Rectal smooth muscle tissue (tissue), 1 donor: ENCODE results near the gene CAPRIN2.
A peak's percentile ranks its signal among the peaks of the same experiment; 100 is the strongest.

Experiments used
- H3K27ac ChIP-seq: one replicate; pipeline ENCODE4 v1.7.0; 2013; ENCODE audit warnings: low read depth, low read length, inconsistent platforms
- H3K27me3 ChIP-seq: one replicate; pipeline ENCODE4 v1.7.0; 2013; ENCODE audit warnings: low read length; ENCODE audit not compliant: control insufficient read depth, insufficient read depth
- H3K36me3 ChIP-seq: one replicate; pipeline ENCODE4 v1.7.0; 2013; ENCODE audit warnings: low read length; ENCODE audit not compliant: control insufficient read depth, insufficient read depth
- H3K4me1 ChIP-seq: one replicate; pipeline ENCODE4 v1.7.0; 2013; ENCODE audit warnings: low read length; ENCODE audit not compliant: control insufficient read depth, insufficient read depth
- H3K4me3 ChIP-seq: one replicate; pipeline ENCODE4 v1.7.0; 2013; ENCODE audit warnings: low read length
- H3K9ac ChIP-seq: one replicate; pipeline ENCODE4 v1.7.0; 2013; ENCODE audit warnings: low read length

Gene CAPRIN2

GRCh38 chr12:30725739-30726138 lies 29.0 kb downstream of the CAPRIN2 start:
- Histone ChIP-seq H3K4me1 (no peaks in the 10 kb centered on the region), H3K9ac (no peak overlapping the region), H3K4me3 (no peak overlapping the region), H3K27ac (no peak overlapping the region), H3K27me3 (no peaks in the 10 kb centered on the region), H3K36me3 (peaks cover 5% of the 10 kb centered on the region)

- peaks cover 3% of the 10 kb centered on the region for H3K36me3 ChIP-seq
- H3K9ac ChIP-seq = no peak overlapping the region
Observed at GRCh38 chr12:30719060-30719459, 35.7 kb downstream of the CAPRIN2 start.

GRCh38 chr12:30707613-30708342 lies 47.0 kb downstream of the CAPRIN2 start:
- Histone ChIP-seq H3K27ac (no peak overlapping the region), H3K27me3 (no peaks in the 10 kb centered on the region), H3K9ac (no peak overlapping the region), H3K36me3 (no peaks in the 10 kb centered on the region), H3K4me3 (no peak overlapping the region), H3K4me1 (no peaks in the 10 kb centered on the region)

More at GRCh38 chr12:30719060-30719459, 35.7 kb downstream of the CAPRIN2 start:
- H3K4me1 ChIP-seq = no peaks in the 10 kb centered on the region
- H3K27ac ChIP-seq = no peak overlapping the region
- no peaks in the 10 kb centered on the region for H3K27me3 ChIP-seq
- H3K4me3 ChIP-seq = no peak overlapping the region

- no peak overlapping the region for H3K27ac ChIP-seq
- no peaks in the 10 kb centered on the region for H3K4me1 ChIP-seq
- H3K4me3 ChIP-seq = no peak overlapping the region
- H3K27me3 ChIP-seq = no peaks in the 10 kb centered on the region
- no peak overlapping the region for H3K9ac ChIP-seq
- no peaks in the 10 kb centered on the region for H3K36me3 ChIP-seq
Observed at GRCh38 chr12:30706476-30706875, 48.3 kb downstream of the CAPRIN2 start.

GRCh38 chr12:30701056-30701455 lies 53.7 kb downstream of the CAPRIN2 start:
- H3K27me3 ChIP-seq = no peaks in the 10 kb centered on the region
- no peaks in the 10 kb centered on the region for H3K4me1 ChIP-seq
- H3K36me3 ChIP-seq = no peaks in the 10 kb centered on the region
- no peak overlapping the region for H3K4me3 ChIP-seq
- no peak overlapping the region for H3K27ac ChIP-seq
- H3K9ac ChIP-seq = no peak overlapping the region

- H3K27ac ChIP-seq = no peak overlapping the region
Observed at GRCh38 chr12:30700216-30700900, 54.4 kb downstream of the CAPRIN2 start.

GRCh38 chr12:30698346-30698745 lies 56.4 kb downstream of the CAPRIN2 start:
- Histone ChIP-seq H3K4me3 (no peak overlapping the region), H3K27ac (no peak overlapping the region), H3K9ac (no peak overlapping the region), H3K36me3 (no peaks in the 10 kb centered on the region), H3K27me3 (no peaks in the 10 kb centered on the region), H3K4me1 (peaks cover 4% of the 10 kb centered on the region)

More at GRCh38 chr12:30700216-30700900, 54.4 kb downstream of the CAPRIN2 start:
- no peaks in the 10 kb centered on the region for H3K27me3 ChIP-seq
- H3K4me3 ChIP-seq = no peak overlapping the region
- H3K4me1 ChIP-seq = no peaks in the 10 kb centered on the region
- no peak overlapping the region for H3K9ac ChIP-seq
- H3K36me3 ChIP-seq = no peaks in the 10 kb centered on the region

- no peaks in the 10 kb centered on the region for H3K36me3 ChIP-seq
- H3K4me3 ChIP-seq = peak overlapping the region; percentile 92
- H3K27ac ChIP-seq = no peak overlapping the region
- no peak overlapping the region for H3K9ac ChIP-seq
- no peaks in the 10 kb centered on the region for H3K27me3 ChIP-seq
- peaks cover 4% of the 10 kb centered on the region for H3K4me1 ChIP-seq
Observed at GRCh38 chr12:30696943-30697342, 57.8 kb downstream of the CAPRIN2 start.

GRCh38 chr12:30696486-30696885 lies 58.3 kb downstream of the CAPRIN2 start:
- Histone ChIP-seq H3K27ac (no peak overlapping the region), H3K4me3 (peak overlapping the region; percentile 92), H3K27me3 (no peaks in the 10 kb centered on the region), H3K4me1 (peaks cover 4% of the 10 kb centered on the region), H3K9ac (no peak overlapping the region), H3K36me3 (no peaks in the 10 kb centered on the region)

GRCh38 chr12:30696103-30696408 lies 58.7 kb downstream of the CAPRIN2 start:
- H3K27me3 ChIP-seq = no peaks in the 10 kb centered on the region
- peak overlapping the region; percentile 75 for H3K27ac ChIP-seq
- no peaks in the 10 kb centered on the region for H3K36me3 ChIP-seq
- H3K4me1 ChIP-seq = peaks cover 4% of the 10 kb centered on the region
- peak overlapping the region; percentile 92 for H3K4me3 ChIP-seq
- H3K9ac ChIP-seq = peak overlapping the region; percentile 19

GRCh38 chr12:30695199-30696102 lies 59.3 kb downstream of the CAPRIN2 start, which contains the start of gene IPO8:
IPO8 (minus strand) TSS chr12:30695869; CDS start chr12:30695647, 222 bp downstream.
- Histone ChIP-seq H3K9ac (peak within 1 kb of the TSS; percentile 58), H3K27me3 (no peaks in the 10 kb centered on the region), H3K36me3 (no peaks in the 10 kb centered on the region), H3K4me1 (peaks cover 4% of the 10 kb centered on the region), H3K4me3 (peak within 1 kb of the TSS; percentile 92), H3K27ac (peak within 1 kb of the TSS; percentile 75)
